CD4-positive, alpha-beta T cell treated with Interleukin-17A for 4 hours (primary cell): ENCODE data around the gene FGF21.
"Not testable (repeated sequence)": the region's sequence is repeated elsewhere in the genome, so short reads cannot be mapped to it uniquely, and the experiment has no call there.

Source experiments
- DNase-seq: peaks from one replicate; pipeline ENCODE4 v3.0.0-alpha.2; 2020; ENCODE audit warnings: mixed read lengths

The FGF21 gene

DNA sequence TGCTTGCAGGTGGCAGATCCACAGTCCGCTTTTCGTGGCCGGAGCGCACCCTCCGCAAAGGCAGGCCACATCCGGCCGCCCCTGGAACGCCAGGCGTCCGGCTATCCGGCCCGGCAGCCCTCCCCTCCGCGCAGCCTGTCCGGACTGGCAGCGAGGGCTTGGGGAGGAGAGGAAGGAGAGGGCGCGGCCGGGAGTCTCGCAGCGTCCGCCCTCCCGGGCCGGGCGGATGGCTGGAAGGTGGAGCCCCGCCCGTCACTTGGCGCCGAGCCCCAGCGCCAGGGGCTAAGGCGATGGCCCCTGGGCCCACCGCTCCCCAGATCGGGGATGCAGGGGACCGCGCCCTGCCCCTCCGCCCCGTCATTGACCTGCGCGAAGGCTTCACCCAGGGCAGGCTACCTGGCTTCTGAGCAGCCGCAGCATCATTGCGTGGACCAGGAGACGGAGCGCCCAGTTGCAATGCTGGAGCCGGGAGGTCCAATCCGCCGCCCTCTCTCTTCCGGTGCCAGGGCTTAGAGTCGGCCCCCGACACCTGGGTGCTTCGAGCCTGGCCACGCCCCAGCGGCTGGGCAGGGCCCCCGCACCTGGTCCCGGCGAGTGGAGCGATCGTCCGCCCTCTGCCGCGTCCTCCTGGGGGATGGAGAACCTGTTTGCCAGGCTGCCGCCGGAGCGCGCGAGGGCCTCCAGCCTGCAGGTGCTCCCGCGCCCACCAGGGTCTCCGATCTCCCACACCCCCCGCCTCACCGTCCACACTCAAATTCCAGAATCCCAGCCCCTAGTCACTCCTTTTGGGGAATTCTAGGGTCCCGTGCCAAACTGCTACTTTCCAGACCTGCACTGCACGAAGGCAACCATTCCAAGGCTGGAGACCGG lies 2.6 kb upstream of the FGF21 start, which contains the start of gene FUT1:
Gene FUT1, minus strand, starts transcription at position 146 of the 870 bp plus-strand sequence. CDS start 1,360 bp downstream, outside the sequence.
- peak; percentile 48 for DNase-seq

DNA sequence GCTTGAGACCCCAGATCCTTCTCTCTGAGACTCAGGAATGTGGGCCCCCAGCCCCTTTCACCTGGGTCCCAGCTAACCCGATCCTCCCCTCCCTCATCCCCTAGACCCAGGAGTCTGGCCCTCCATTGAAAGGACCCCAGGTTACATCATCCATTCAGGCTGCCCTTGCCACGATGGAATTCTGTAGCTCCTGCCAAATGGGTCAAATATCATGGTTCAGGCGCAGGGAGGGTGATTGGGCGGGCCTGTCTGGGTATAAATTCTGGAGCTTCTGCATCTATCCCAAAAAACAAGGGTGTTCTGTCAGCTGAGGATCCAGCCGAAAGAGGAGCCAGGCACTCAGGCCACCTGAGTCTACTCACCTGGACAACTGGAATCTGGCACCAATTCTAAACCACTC lies 463 bp downstream of the FGF21 start:
- DNase-seq, result no peak

DNA sequence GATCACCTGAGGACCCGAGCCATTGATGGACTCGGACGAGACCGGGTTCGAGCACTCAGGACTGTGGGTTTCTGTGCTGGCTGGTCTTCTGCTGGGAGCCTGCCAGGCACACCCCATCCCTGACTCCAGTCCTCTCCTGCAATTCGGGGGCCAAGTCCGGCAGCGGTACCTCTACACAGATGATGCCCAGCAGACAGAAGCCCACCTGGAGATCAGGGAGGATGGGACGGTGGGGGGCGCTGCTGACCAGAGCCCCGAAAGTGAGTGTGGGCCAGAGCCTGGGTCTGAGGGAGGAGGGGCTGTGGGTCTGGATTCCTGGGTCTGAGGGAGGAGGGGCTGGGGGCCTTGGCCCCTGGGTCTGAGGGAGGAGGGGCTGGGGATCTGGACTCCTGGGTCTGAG lies 888 bp downstream of the FGF21 start:
- DNase-seq, result no peak

DNA sequence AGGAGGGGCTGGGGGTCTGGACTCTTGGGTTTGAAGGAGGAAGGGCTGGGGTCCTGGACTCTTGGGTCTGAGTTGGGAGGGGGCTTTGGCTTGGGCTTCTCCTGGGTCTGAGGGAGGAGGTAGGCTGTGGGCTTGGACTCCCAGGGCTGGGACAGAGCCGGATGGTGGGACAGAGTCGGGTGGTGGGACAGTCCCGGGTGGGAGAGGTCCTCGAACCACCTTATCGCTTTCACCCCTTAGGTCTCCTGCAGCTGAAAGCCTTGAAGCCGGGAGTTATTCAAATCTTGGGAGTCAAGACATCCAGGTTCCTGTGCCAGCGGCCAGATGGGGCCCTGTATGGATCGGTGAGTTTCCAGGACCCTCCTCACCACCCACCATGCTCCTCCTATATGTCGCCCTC lies 1.4 kb downstream of the FGF21 start:
- DNase-seq, result no peak

GRCh38 chr19:48757089-48757675 lies 1.9 kb downstream of the FGF21 start:
- DNase-seq, result no peak

DNA sequence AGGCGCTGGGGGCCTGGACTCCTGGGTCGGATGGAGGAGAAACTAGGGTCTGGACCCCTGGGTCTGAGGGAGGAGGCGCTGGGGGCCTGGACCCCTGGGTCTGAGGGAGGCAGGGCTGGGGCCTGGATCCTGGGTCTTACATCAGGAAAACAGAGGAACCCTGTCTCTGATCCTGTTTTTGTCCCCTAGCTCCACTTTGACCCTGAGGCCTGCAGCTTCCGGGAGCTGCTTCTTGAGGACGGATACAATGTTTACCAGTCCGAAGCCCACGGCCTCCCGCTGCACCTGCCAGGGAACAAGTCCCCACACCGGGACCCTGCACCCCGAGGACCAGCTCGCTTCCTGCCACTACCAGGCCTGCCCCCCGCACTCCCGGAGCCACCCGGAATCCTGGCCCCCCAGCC lies 2.4 kb downstream of the FGF21 start:
- no peak for DNase-seq

GRCh38 chr19:48760504-48761205 lies 5.3 kb downstream of the FGF21 start:
- no peak for DNase-seq

DNA sequence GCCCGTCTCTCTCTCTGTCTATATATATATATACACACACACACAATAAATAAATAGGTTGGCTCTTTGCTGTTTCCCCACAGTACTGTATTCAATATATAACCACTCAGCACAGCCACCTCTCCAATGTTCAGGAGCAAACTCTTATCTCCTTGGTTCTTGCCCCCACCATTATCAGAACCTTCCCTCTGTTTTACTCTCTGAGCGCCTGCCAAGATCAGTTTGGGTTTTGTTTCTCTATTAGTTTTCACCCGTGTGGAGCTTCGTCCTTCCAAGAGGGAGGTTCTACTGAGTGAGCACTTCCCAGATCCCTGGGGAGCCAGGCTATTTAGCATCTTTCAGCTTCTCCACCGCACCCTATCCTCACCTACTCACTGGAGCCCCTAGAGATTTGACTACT lies 10.5 kb downstream of the FGF21 start:
- DNase-seq, result not testable (repeated sequence)

DNA sequence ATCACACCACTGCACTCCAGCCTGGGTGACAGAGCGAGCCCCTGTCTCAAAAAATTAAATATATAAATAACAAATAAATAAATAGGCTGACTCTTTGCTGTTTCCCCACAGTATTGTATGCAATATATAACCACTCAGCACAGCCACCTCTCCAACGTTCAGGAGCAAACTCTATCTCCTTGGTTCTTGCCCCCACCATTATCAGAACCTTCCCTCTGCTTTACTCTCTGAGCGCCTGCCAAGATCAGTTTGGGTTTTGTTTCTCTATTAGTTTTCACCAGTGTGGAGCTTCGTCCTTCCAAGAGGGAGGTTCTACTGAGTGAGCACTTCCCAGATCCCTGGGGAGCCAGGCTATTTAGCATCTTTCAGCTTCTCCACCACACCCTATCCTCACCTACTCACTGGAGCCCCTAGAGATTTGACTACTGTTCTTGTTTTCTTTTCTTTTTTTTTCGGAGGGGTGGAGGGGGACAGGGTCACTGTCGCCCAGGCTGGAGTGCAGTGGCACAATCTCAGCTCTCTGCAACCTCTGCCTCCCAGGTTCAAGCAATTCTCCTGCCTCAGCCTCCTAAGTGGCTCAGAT lies 12.9 kb downstream of the FGF21 start:
- DNase-seq, result not testable (repeated sequence)

DNA sequence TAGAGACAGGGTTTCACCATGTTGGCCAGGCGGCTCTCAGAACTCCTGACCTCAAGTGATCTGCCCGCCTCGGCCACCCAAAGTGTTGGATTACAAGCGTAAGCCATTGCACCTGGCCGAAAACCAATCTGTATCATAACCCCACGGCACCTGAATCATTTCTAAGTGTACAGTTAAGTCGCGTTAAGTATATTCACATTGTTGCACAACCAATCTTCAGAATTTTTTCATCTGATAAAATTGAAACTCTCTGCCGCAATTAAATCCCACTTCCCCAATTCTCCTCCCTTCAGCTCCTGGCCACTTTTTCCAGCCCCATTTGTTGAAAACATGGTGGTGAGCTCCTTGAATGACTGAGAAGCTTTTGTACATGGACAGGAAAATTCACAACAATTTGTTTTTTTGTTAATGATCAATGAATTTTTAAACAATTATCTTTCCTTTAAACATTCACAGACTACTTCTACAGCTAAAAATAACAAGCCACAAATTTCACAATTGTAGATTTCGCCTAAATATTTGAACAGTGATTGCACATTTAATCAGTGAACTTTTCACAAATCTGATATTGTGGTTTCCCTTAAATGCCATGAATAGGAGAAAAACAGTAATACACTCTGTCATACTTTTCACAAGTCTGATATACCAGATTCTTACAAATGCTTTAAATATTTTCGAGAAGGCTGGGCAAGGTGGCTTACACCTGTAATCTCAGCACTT lies 13.8 kb downstream of the FGF21 start:
- DNase-seq, result no peak

DNA sequence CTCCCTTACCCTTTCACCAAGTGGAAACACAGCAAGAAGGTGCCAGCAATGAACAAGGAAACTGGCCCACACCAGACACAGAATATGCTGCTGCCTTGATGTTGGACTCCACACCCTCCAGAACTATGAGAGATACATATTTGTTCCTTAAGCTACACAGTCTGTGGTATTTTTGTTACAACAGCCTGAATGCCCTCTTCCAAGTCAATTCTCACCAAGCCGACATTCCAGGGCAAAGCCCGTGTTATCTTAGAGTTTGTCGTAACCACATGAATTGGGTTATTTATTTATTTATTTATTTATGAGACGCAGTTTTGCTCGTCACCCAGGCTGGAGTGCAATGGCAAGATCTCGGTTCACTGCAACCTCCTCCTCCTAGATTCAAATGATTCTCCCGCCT lies 14.9 kb downstream of the FGF21 start:
- no peak for DNase-seq

DNA sequence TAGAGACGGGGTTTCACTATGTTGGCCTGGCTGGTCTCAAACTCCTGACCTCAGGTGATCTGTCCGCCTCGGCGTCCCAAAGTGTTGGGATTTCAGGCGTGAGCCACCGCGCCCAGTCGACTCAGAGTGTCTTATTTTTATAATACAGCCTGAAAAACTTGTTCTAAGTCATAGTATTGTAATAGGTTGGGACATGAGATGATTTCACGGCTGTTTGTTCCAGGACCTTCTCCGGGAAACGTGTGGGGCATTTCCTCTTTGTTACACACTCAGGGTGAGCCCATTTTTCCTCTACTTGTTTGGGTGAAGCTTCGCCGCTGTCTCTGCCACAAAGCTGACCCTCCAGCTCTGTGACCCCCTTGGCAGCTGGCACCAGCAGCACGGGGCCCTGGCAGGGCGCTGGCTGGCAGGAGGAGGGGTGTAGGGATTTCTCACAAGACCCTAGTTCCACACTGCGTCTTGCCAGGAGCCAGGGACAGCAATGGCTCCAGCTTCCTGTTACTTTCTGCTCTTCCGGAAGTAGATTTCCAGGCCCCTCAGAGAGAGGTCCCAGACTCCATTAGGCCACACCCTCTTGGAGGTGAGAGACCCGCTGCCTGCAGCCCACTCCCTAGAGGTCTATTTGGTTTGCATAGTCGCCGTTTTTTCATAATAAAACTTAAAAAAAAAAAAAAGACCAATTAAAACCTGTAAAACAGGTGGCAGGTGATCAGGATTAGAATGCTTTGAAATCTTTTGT lies 15.6 kb downstream of the FGF21 start:
- no peak for DNase-seq

DNA sequence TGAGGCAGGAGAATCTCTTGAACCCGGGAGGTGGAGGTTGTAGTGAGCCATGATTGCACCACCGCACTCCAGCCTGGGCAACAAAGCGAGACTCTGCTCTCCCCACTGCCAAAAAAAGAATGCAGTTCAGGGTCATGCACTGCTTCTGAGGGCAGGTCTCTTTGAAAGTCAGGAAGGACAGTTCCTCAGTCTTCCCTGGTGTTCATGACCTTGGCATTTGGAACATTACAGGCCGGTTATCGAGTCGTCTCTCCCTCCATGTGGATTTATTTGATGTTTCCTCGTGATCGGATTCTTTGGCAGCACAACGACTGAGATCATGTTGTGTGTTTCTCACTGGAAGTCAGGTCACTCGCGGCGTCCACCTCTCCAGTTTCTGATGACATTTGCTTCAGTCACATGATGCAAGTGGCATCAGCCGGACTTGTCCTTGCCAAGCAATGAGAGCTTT lies 17.2 kb downstream of the FGF21 start:
- no peak for DNase-seq

DNA sequence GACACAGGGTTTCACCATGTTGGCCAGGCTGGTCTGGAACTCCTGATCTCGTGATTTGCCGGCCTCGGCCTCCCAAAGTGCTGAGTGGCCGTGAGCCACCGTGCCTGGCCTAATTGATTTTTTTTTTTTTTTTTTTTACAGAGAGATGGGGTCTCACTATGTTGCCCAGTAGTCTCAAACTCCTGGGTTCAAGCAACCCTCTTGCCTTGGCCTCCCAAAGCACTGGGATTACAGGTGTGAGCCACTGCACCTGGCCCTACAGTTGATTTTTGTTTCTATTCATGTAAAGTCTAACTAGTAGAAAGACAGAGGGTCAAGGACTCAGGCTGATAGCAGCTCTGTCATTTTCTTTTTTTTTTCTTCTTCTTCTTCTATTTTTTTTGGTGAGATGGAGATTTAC lies 21.8 kb downstream of the FGF21 start:
- DNase-seq, result no peak

- DNase-seq, result no peak
Measured at GRCh38 chr19:48777720-48778119, 22.4 kb downstream of the FGF21 start.

GRCh38 chr19:48779636-48780035 lies 24.3 kb downstream of the FGF21 start:
- no peak for DNase-seq

- no peak for DNase-seq
Measured at GRCh38 chr19:48780631-48781391, 25.5 kb downstream of the FGF21 start.

GRCh38 chr19:48784527-48784926 lies 29.2 kb downstream of the FGF21 start:
- DNase-seq, result no peak

DNA sequence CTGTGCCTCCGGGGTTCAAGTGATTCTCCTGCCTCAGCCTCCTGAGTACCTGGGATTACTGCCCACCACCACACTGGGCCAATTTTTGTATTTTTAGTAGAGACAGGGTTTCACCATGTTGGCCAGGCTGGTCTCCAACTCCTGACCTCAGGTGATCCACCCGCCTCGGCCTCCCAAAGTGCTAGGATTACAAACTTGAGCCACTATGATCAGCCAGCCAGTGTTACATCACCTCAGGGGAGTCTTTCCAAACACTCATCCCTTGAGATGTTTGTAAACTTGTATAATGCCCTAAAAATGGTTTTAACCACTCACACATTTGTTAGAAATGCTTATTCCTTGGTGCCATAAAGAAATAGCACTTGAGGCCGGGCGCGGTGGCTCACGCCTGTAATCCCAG lies 31.1 kb downstream of the FGF21 start:
- not testable (repeated sequence) for DNase-seq

DNA sequence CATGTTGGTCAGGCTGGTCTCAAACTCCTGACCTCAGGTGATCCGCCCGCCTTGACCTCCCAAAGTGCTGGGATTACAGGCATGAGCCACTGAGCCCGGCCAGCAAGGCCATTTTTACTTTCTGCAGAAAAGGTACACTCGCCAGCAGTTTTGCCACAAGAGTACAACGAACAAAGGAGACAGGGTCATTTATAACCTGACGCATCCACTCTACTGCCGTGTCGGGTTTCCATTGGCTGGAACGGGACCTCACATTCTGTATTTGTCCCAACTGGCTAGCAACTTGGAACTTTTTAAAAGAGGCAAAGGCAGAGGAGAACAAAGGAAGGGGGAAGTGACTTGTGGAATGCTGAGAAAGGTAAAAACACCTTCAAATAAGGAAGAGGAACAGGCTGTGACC lies 32.0 kb downstream of the FGF21 start:
- not testable (repeated sequence) for DNase-seq

- no peak for DNase-seq
Measured at GRCh38 chr19:48793271-48793670, 37.9 kb downstream of the FGF21 start.
